ENCODE measurements around the gene UBE3B.

Gene UBE3B

GRCh38 chr12:109458771-109459208 lies 18.6 kb upstream of the UBE3B start:
- Mint-ChIP-seq H3K9me3 (no peaks in the 10 kb centered on the region), H3K27ac (no peak overlapping the region), H3K4me1 (ENCODE audit: low read depth) (peaks cover 59% of the 10 kb centered on the region), H3K36me3 (ENCODE audit: low read depth) (peaks cover 86% of the 10 kb centered on the region), H3K4me3 (no peak overlapping the region), H3K27me3 (no peaks in the 10 kb centered on the region)
- intact Hi-C loops (cut with micrococcal nuclease): no loop called here

- Mint-ChIP-seq H3K27me3 (no peaks in the 10 kb centered on the region), H3K4me1 (ENCODE audit: low read depth) (peaks cover 63% of the 10 kb centered on the region), H3K4me3 (no peak overlapping the region), H3K36me3 (ENCODE audit: low read depth) (peaks cover 86% of the 10 kb centered on the region), H3K9me3 (no peaks in the 10 kb centered on the region), H3K27ac (peak overlapping the region; percentile 4)
- intact Hi-C loops (cut with micrococcal nuclease): no loop called here
These were observed 18.2 kb upstream of the UBE3B start for GRCh38 chr12:109459247-109459646.

GRCh38 chr12:109460538-109460937 lies 16.9 kb upstream of the UBE3B start:
- Mint-ChIP-seq H3K27me3 (no peaks in the 10 kb centered on the region), H3K4me3 (no peak overlapping the region), H3K27ac (peak overlapping the region; percentile 90), H3K36me3 (ENCODE audit: low read depth) (peaks cover 86% of the 10 kb centered on the region), H3K9me3 (no peaks in the 10 kb centered on the region), H3K4me1 (ENCODE audit: low read depth) (peaks cover 76% of the 10 kb centered on the region)
- intact Hi-C loops (cut with micrococcal nuclease): no loop called here

- H3K27ac Mint-ChIP-seq: peak overlapping the region; percentile 90
- no peaks in the 10 kb centered on the region for H3K9me3 Mint-ChIP-seq
- peak overlapping the region; percentile 49 for H3K4me3 Mint-ChIP-seq
- peaks cover 83% of the 10 kb centered on the region for H3K4me1 Mint-ChIP-seq (ENCODE audit: low read depth)
- intact Hi-C loops (cut with micrococcal nuclease): no loop called here
- peaks cover 86% of the 10 kb centered on the region for H3K36me3 Mint-ChIP-seq (ENCODE audit: low read depth)
- H3K27me3 Mint-ChIP-seq: no peaks in the 10 kb centered on the region
These were observed 16.2 kb upstream of the UBE3B start for GRCh38 chr12:109461049-109461845.

- H3K27ac Mint-ChIP-seq: peak overlapping the region; percentile 90
- peaks cover 86% of the 10 kb centered on the region for H3K36me3 Mint-ChIP-seq (ENCODE audit: low read depth)
- H3K4me1 Mint-ChIP-seq (ENCODE audit: low read depth): peaks cover 92% of the 10 kb centered on the region
- intact Hi-C loops (cut with micrococcal nuclease): loop anchor here (2.0 kb wide), 1 partner anchor 15 kb away; the partner anchor contains the start of genes KCTD10 and UBE3B
- peak overlapping the region; percentile 49 for H3K4me3 Mint-ChIP-seq
- H3K27me3 Mint-ChIP-seq: no peaks in the 10 kb centered on the region
- H3K9me3 Mint-ChIP-seq: no peaks in the 10 kb centered on the region
These were observed 15.3 kb upstream of the UBE3B start for GRCh38 chr12:109461846-109462756.

GRCh38 chr12:109462868-109463692 lies 14.4 kb upstream of the UBE3B start:
- no peaks in the 10 kb centered on the region for H3K9me3 Mint-ChIP-seq
- peak overlapping the region; percentile 90 for H3K27ac Mint-ChIP-seq
- H3K27me3 Mint-ChIP-seq: no peaks in the 10 kb centered on the region
- H3K4me1 Mint-ChIP-seq (ENCODE audit: low read depth): peaks cover 100% of the 10 kb centered on the region
- peaks cover 83% of the 10 kb centered on the region for H3K36me3 Mint-ChIP-seq (ENCODE audit: low read depth)
- intact Hi-C loops (cut with micrococcal nuclease): loop anchor here (2.0 kb wide), 1 partner anchor 14 kb away; the partner anchor contains the start of genes KCTD10 and UBE3B
- peak overlapping the region; percentile 49 for H3K4me3 Mint-ChIP-seq

GRCh38 chr12:109463756-109464155 lies 13.7 kb upstream of the UBE3B start:
- Mint-ChIP-seq H3K4me3 (peak overlapping the region; percentile 15), H3K36me3 (ENCODE audit: low read depth) (peaks cover 83% of the 10 kb centered on the region), H3K9me3 (no peaks in the 10 kb centered on the region), H3K4me1 (ENCODE audit: low read depth) (peaks cover 100% of the 10 kb centered on the region), H3K27me3 (no peaks in the 10 kb centered on the region), H3K27ac (peak overlapping the region; percentile 90)
- intact Hi-C loops (cut with micrococcal nuclease): loop anchor here (2.0 kb wide), 1 partner anchor 13 kb away; the partner anchor contains the start of genes KCTD10 and UBE3B

- no peak overlapping the region for H3K27ac Mint-ChIP-seq
- peaks cover 83% of the 10 kb centered on the region for H3K36me3 Mint-ChIP-seq (ENCODE audit: low read depth)
These were observed 12.6 kb upstream of the UBE3B start for GRCh38 chr12:109464642-109465351.

GRCh38 chr12:109466305-109466704 lies 11.1 kb upstream of the UBE3B start:
- Mint-ChIP-seq H3K9me3 (no peaks in the 10 kb centered on the region), H3K36me3 (ENCODE audit: low read depth) (peaks cover 83% of the 10 kb centered on the region), H3K27ac (no peak overlapping the region), H3K4me1 (ENCODE audit: low read depth) (peaks cover 98% of the 10 kb centered on the region), H3K4me3 (no peak overlapping the region), H3K27me3 (no peaks in the 10 kb centered on the region)
- intact Hi-C loops (cut with micrococcal nuclease): no loop called here

More at GRCh38 chr12:109464642-109465351, 12.6 kb upstream of the UBE3B start:
- Mint-ChIP-seq H3K4me3 (no peak overlapping the region), H3K27me3 (no peaks in the 10 kb centered on the region), H3K4me1 (ENCODE audit: low read depth) (peaks cover 100% of the 10 kb centered on the region), H3K9me3 (no peaks in the 10 kb centered on the region)
- intact Hi-C loops (cut with micrococcal nuclease): no loop called here

- Mint-ChIP-seq H3K27me3 (no peaks in the 10 kb centered on the region), H3K27ac (no peak overlapping the region), H3K4me3 (no peak overlapping the region), H3K36me3 (ENCODE audit: low read depth) (peaks cover 79% of the 10 kb centered on the region), H3K4me1 (ENCODE audit: low read depth) (peaks cover 93% of the 10 kb centered on the region), H3K9me3 (no peaks in the 10 kb centered on the region)
- intact Hi-C loops (cut with micrococcal nuclease): no loop called here
These were observed 10.6 kb upstream of the UBE3B start for GRCh38 chr12:109466821-109467220.

GRCh38 chr12:109467978-109468676 lies 9.3 kb upstream of the UBE3B start:
- Mint-ChIP-seq H3K27ac (peak overlapping the region; percentile 88), H3K9me3 (no peaks in the 10 kb centered on the region), H3K4me1 (ENCODE audit: low read depth) (peaks cover 80% of the 10 kb centered on the region), H3K27me3 (no peaks in the 10 kb centered on the region), H3K4me3 (peak overlapping the region; percentile 32), H3K36me3 (ENCODE audit: low read depth) (peaks cover 79% of the 10 kb centered on the region)
- intact Hi-C loops (cut with micrococcal nuclease): loop anchor here (2.0 kb wide), 1 partner anchor 35 kb away; no protein-coding TSS in a partner anchor

- Mint-ChIP-seq H3K4me3 (no peak overlapping the region), H3K27ac (peak overlapping the region; percentile 88), H3K27me3 (no peaks in the 10 kb centered on the region), H3K36me3 (ENCODE audit: low read depth) (peaks cover 79% of the 10 kb centered on the region), H3K4me1 (ENCODE audit: low read depth) (peaks cover 69% of the 10 kb centered on the region), H3K9me3 (no peaks in the 10 kb centered on the region)
- intact Hi-C loops (cut with micrococcal nuclease): loop anchor here (2.0 kb wide), 1 partner anchor 37 kb away; no protein-coding TSS in a partner anchor
These were observed 7.9 kb upstream of the UBE3B start for GRCh38 chr12:109469517-109469916.
